Measurements from ENCODE around the gene HES2.
"Not testable (repeated sequence)": the region's sequence is repeated elsewhere in the genome, so short reads cannot be mapped to it uniquely, and the experiment has no call there.

Gene HES2

GRCh38 chr1:6435547-6435946 lies 15.8 kb upstream of the HES2 start:
- DNase-seq (ENCODE audit: low spot score), result no peak

GRCh38 chr1:6435129-6435528 lies 15.4 kb upstream of the HES2 start:
- no peak for DNase-seq (ENCODE audit: low spot score)

GRCh38 chr1:6434186-6434585 lies 14.5 kb upstream of the HES2 start:
- DNase-seq (ENCODE audit: low spot score), result no peak

- not testable (repeated sequence) for DNase-seq (ENCODE audit: low spot score)
Measured at GRCh38 chr1:6431645-6432579, 12.2 kb upstream of the HES2 start.

GRCh38 chr1:6429660-6430411 lies 10.1 kb upstream of the HES2 start:
- DNase-seq (ENCODE audit: low spot score), result not testable (repeated sequence)

GRCh38 chr1:6428453-6428852 lies 8.7 kb upstream of the HES2 start:
- DNase-seq (ENCODE audit: low spot score), result not testable (repeated sequence)

GRCh38 chr1:6427441-6428390 lies 8.0 kb upstream of the HES2 start:
- DNase-seq (ENCODE audit: low spot score), result no peak

- DNase-seq (ENCODE audit: low spot score), result no peak
Measured at GRCh38 chr1:6426972-6427350, 7.2 kb upstream of the HES2 start.

GRCh38 chr1:6426277-6426971 lies 6.7 kb upstream of the HES2 start:
- no peak for DNase-seq (ENCODE audit: low spot score)

GRCh38 chr1:6425658-6426057 lies 5.9 kb upstream of the HES2 start:
- no peak for DNase-seq (ENCODE audit: low spot score)

GRCh38 chr1:6424619-6425593 lies 5.2 kb upstream of the HES2 start, which contains the start of gene ESPN:
Gene ESPN, plus strand, starts transcription at chr1:6424776. Its CDS starts 180 bp downstream, at chr1:6424956.
- no peak for DNase-seq (ENCODE audit: low spot score)

- DNase-seq (ENCODE audit: low spot score), result no peak
Measured at GRCh38 chr1:6424000-6424565, 4.4 kb upstream of the HES2 start.

GRCh38 chr1:6423321-6423999 lies 3.7 kb upstream of the HES2 start:
- DNase-seq (ENCODE audit: low spot score), result peak; percentile 80

- no peak for DNase-seq (ENCODE audit: low spot score)
Measured at GRCh38 chr1:6421266-6421665, 1.5 kb upstream of the HES2 start.

- DNase-seq (ENCODE audit: low spot score), result no peak
Measured at GRCh38 chr1:6420454-6421042, 829 bp upstream of the HES2 start.

- DNase-seq (ENCODE audit: low spot score), result no peak
Measured at GRCh38 chr1:6419397-6419803, 319 bp downstream of the HES2 start.

- no peak for DNase-seq (ENCODE audit: low spot score)
Measured at GRCh38 chr1:6418668-6419396, 887 bp downstream of the HES2 start.
